Measurements from ENCODE around the gene ZNF581. TPM values are rescaled to one million over a fixed set of nuclear protein-coding genes. Genes with fewer than 3 reads are reported as not detected.

The ZNF581 gene
- polyA plus RNA-seq, 1 donor from 2014 or later, result 15.3 TPM

- Histone ChIP-seq H3K79me2 (replicated peaks; ENCODE audit: insufficient read depth, low read length) (peaks cover 25% of the 10 kb centered on the region), H3K9me3 (ENCODE audit: low read length) (no peaks in the 10 kb centered on the region), H3K4me3 (ENCODE audit: low read length) (peak overlapping the region; percentile 97), H3F3A (ENCODE audit: insufficient read depth, low read length, poor library complexity, severe bottlenecking) (no peaks in the 10 kb centered on the region), H3K27me3 (ENCODE audit: insufficient read depth, low read depth, low read length) (no peaks in the 10 kb centered on the region), H3K4me2 (ENCODE audit: low read length) (peak overlapping the region; percentile 81), H3K36me3 (ENCODE audit: insufficient read depth, low read length) (peaks cover 8% of the 10 kb centered on the region), H2AFZ (ENCODE audit: low read depth, low read length) (no peak overlapping the region), H4K20me1 (ENCODE audit: insufficient read depth) (no peaks in the 10 kb centered on the region), H3K27ac (ENCODE audit: low read length) (peak overlapping the region; percentile 97), H3K9me2 (ENCODE audit: insufficient read depth, low read length) (no peaks in the 10 kb centered on the region), H3K9ac (ENCODE audit: low read length) (peak overlapping the region; percentile 97)
- TF ChIP-seq POLR2AphosphoS5 (IDR thresholded peaks at IDR 0.05) (no peak), CTCF (IDR thresholded peaks at IDR 0.05; ENCODE audit: poor library complexity, severe bottlenecking) (no peak), TAF1 (IDR thresholded peaks at IDR 0.05; ENCODE audit: low read depth) (no peak), EZH2 (IDR thresholded peaks at IDR 0.05; ENCODE audit: borderline replicate concordance, insufficient read depth, low read length, poor library complexity, severe bottlenecking) (no peak), REST (IDR thresholded peaks at IDR 0.05; ENCODE audit: borderline replicate concordance) (no peak), EP300 (conservative IDR thresholded peaks at IDR 0.05; ENCODE audit: poor library complexity, severe bottlenecking) (no peak), SMC3 (conservative IDR thresholded peaks at IDR 0.05; ENCODE audit: poor library complexity) (no peak), MXI1 (conservative IDR thresholded peaks at IDR 0.05; ENCODE audit: poor library complexity, severe bottlenecking) (no peak), RAD21 (conservative IDR thresholded peaks at IDR 0.05) (no peak)
These were observed 36.6 kb upstream of the ZNF581 start for GRCh38 chr19:55606817-55607216.

GRCh38 chr19:55609326-55609725, 34.1 kb upstream of the ZNF581 start:
- peaks cover 25% of the 10 kb centered on the region for H3K79me2 ChIP-seq (replicated peaks; ENCODE audit: insufficient read depth, low read length)
- TF ChIP-seq RAD21 (conservative IDR thresholded peaks at IDR 0.05), result no peak
- no peak for TF ChIP-seq EZH2 (IDR thresholded peaks at IDR 0.05; ENCODE audit: borderline replicate concordance, insufficient read depth, low read length, poor library complexity, severe bottlenecking)
- no peak for TF ChIP-seq MXI1 (conservative IDR thresholded peaks at IDR 0.05; ENCODE audit: poor library complexity, severe bottlenecking)
- no peak for TF ChIP-seq TAF1 (IDR thresholded peaks at IDR 0.05; ENCODE audit: low read depth)
- no peak for TF ChIP-seq CTCF (IDR thresholded peaks at IDR 0.05; ENCODE audit: poor library complexity, severe bottlenecking)
- TF ChIP-seq REST (IDR thresholded peaks at IDR 0.05; ENCODE audit: borderline replicate concordance), result no peak
- TF ChIP-seq SMC3 (conservative IDR thresholded peaks at IDR 0.05; ENCODE audit: poor library complexity), result no peak
- TF ChIP-seq EP300 (conservative IDR thresholded peaks at IDR 0.05; ENCODE audit: poor library complexity, severe bottlenecking), result no peak
- TF ChIP-seq POLR2AphosphoS5 (IDR thresholded peaks at IDR 0.05), result no peak
- H3K9me2 ChIP-seq (ENCODE audit: insufficient read depth, low read length), result no peaks in the 10 kb centered on the region
- H4K20me1 ChIP-seq (ENCODE audit: insufficient read depth), result no peaks in the 10 kb centered on the region
- H3K4me3 ChIP-seq (ENCODE audit: low read length), result no peak overlapping the region
- no peak overlapping the region for H3K4me2 ChIP-seq (ENCODE audit: low read length)
- H3K9ac ChIP-seq (ENCODE audit: low read length), result no peak overlapping the region
- H3K27ac ChIP-seq (ENCODE audit: low read length), result no peak overlapping the region
- no peaks in the 10 kb centered on the region for H3F3A ChIP-seq (ENCODE audit: insufficient read depth, low read length, poor library complexity, severe bottlenecking)
- no peaks in the 10 kb centered on the region for H3K27me3 ChIP-seq (ENCODE audit: insufficient read depth, low read depth, low read length)
- H3K9me3 ChIP-seq (ENCODE audit: low read length), result no peaks in the 10 kb centered on the region
- peaks cover 8% of the 10 kb centered on the region for H3K36me3 ChIP-seq (ENCODE audit: insufficient read depth, low read length)
- H2AFZ ChIP-seq (ENCODE audit: low read depth, low read length), result no peak overlapping the region
